H9 (cell line): ENCODE results near the gene WDPCP. TPM values are rescaled to one million over a fixed set of nuclear protein-coding genes. Genes with fewer than 3 reads are reported as not detected.

ENCODE experiments used
- DNase-seq: peaks from one replicate; pipeline ENCODE4 v3.0.0-alpha.2; 2017
- H2AFZ ChIP-seq: one replicate; pipeline ENCODE4 v1.6.1; 2013; ENCODE audit warnings: mild to moderate bottlenecking, low read length, control low read depth, moderate library complexity
- H2AK5ac ChIP-seq: 2 replicates; pipeline ENCODE4 v1.6.1; 2013; ENCODE audit warnings: low read length, control low read depth, mixed read lengths; ENCODE audit not compliant: insufficient read length
- H2BK120ac ChIP-seq: one replicate; pipeline ENCODE4 v1.6.1; 2013; ENCODE audit warnings: low read depth, mild to moderate bottlenecking, low read length, control low read depth, inconsistent platforms; ENCODE audit not compliant: poor library complexity, severe bottlenecking
- H2BK12ac ChIP-seq: 2 replicates; pipeline ENCODE4 v1.6.1; 2013; ENCODE audit warnings: low read length, control low read depth, mixed read lengths, low read depth; ENCODE audit not compliant: insufficient read length
- H2BK15ac ChIP-seq: 2 replicates; pipeline ENCODE4 v1.6.1; 2013; ENCODE audit warnings: low read depth, low read length, control low read depth
- H2BK20ac ChIP-seq: one replicate; pipeline ENCODE4 v1.6.1; 2013; ENCODE audit warnings: low read depth, mild to moderate bottlenecking, low read length, control low read depth, inconsistent platforms; ENCODE audit not compliant: poor library complexity, severe bottlenecking
- H2BK5ac ChIP-seq: 2 replicates; pipeline ENCODE4 v1.6.1; 2013; ENCODE audit warnings: low read length, control low read depth, mixed read lengths; ENCODE audit not compliant: insufficient read length
- H3K14ac ChIP-seq: 2 replicates; pipeline ENCODE4 v1.6.1; 2013; ENCODE audit warnings: low read length, control low read depth; ENCODE audit not compliant: insufficient read depth
- H3K18ac ChIP-seq: 2 replicates; pipeline ENCODE4 v1.6.1; 2013; ENCODE audit warnings: low read depth, mild to moderate bottlenecking, mixed read lengths, low read length, control low read depth; ENCODE audit not compliant: insufficient read length
- H3K23ac ChIP-seq: 2 replicates; pipeline ENCODE4 v1.6.1; 2013; ENCODE audit warnings: low read length, control low read depth, mixed read lengths, low read depth; ENCODE audit not compliant: insufficient read length
- H3K23me2 ChIP-seq: 2 replicates; pipeline ENCODE4 v1.6.1; 2013; ENCODE audit warnings: low read depth, mild to moderate bottlenecking, mixed read lengths, low read length, control low read depth; ENCODE audit not compliant: insufficient read length, poor library complexity, severe bottlenecking
- H3K27ac ChIP-seq: 2 replicates; pipeline ENCODE4 v1.5.1; 2013; ENCODE audit warnings: low read length, control low read depth, mixed read lengths, low read depth; ENCODE audit not compliant: insufficient read length
- H3K27me3 ChIP-seq: 2 replicates; pipeline ENCODE4 v1.6.1; 2013; ENCODE audit warnings: low read length, control low read depth, inconsistent platforms; ENCODE audit not compliant: insufficient read depth
- H3K4ac ChIP-seq: 2 replicates; pipeline ENCODE4 v1.6.1; 2013; ENCODE audit warnings: low read depth, mild to moderate bottlenecking, control low read depth, inconsistent platforms, low read length, moderate library complexity
- H3K4me1 ChIP-seq: 2 replicates; pipeline ENCODE4 v1.6.1; 2013; ENCODE audit warnings: low read length, control low read depth, inconsistent platforms; ENCODE audit not compliant: insufficient read depth
- H3K4me2 ChIP-seq: 2 replicates; pipeline ENCODE4 v1.6.1; 2013; ENCODE audit warnings: low read length, control low read depth, mixed read lengths; ENCODE audit not compliant: insufficient read length, insufficient read depth
- H3K56ac ChIP-seq: 2 replicates; pipeline ENCODE4 v1.6.1; 2013; ENCODE audit warnings: low read depth, mild to moderate bottlenecking, mixed read lengths, low read length, control low read depth; ENCODE audit not compliant: insufficient read length
- H3K79me1 ChIP-seq: 2 replicates; pipeline ENCODE4 v1.6.1; 2013; ENCODE audit warnings: low read depth, mild to moderate bottlenecking, moderate library complexity, low read length, control low read depth, inconsistent platforms; ENCODE audit not compliant: insufficient read depth, poor library complexity, severe bottlenecking
- H3K79me2 ChIP-seq: 2 replicates; pipeline ENCODE4 v1.6.1; 2013; ENCODE audit warnings: low read length, control low read depth, inconsistent platforms; ENCODE audit not compliant: insufficient read depth
- H3K9ac ChIP-seq: 2 replicates; pipeline ENCODE4 v1.6.1; 2013; ENCODE audit warnings: low read length, control low read depth, mixed read lengths; ENCODE audit not compliant: insufficient read length; ENCODE audit errors: extremely low read depth
- H3K9me3 ChIP-seq: one replicate; pipeline ENCODE4 v1.6.1; 2013; ENCODE audit warnings: low read depth, low read length, inconsistent platforms; ENCODE audit not compliant: control insufficient read depth
- H3T11ph ChIP-seq: one replicate; pipeline ENCODE4 v1.6.1; 2013; ENCODE audit warnings: mild to moderate bottlenecking, low read length, control low read depth, inconsistent platforms
- H4K20me1 ChIP-seq: one replicate; pipeline ENCODE4 v1.6.1; 2013; ENCODE audit not compliant: control insufficient read depth, insufficient read length, insufficient read depth
- H4K5ac ChIP-seq: 2 replicates; pipeline ENCODE4 v1.6.1; 2013; ENCODE audit warnings: low read depth, mild to moderate bottlenecking, mixed read lengths, low read length, control low read depth; ENCODE audit not compliant: insufficient read length
- H4K8ac ChIP-seq: replicated peaks from 2 replicates; pipeline ENCODE4 v1.6.1; 2013; ENCODE audit warnings: low read length, control low read depth, mixed read lengths, low read depth; ENCODE audit not compliant: insufficient read length
- H4K91ac ChIP-seq: 2 replicates; pipeline ENCODE4 v1.6.1; 2013; ENCODE audit warnings: low read depth, mild to moderate bottlenecking, moderate library complexity, mixed read lengths, low read length, control low read depth; ENCODE audit not compliant: insufficient read length
- H3K27ac Mint-ChIP-seq, 3 experiments: 2 replicates in 2 of 3; 3 replicates in 1 of 3; pipeline ENCODE4 v1.8.0; 2020 to 2021; ENCODE audit warnings: mixed read lengths in 3 of 3, mild to moderate bottlenecking in 1 of 3, moderate library complexity in 1 of 3
- H3K27me3 Mint-ChIP-seq: 2 replicates; pipeline ENCODE4 v1.8.0; 2021; ENCODE audit warnings: low read depth, mild to moderate bottlenecking, moderate library complexity, mixed read lengths
- H3K36me3 Mint-ChIP-seq, 3 experiments: 2 replicates in 2 of 3; 3 replicates in 1 of 3; pipeline ENCODE4 v1.8.0; 2020 to 2021; ENCODE audit warnings: low read depth in 3 of 3, mixed read lengths in 3 of 3; ENCODE audit not compliant: insufficient read depth in 1 of 3
- H3K4me1 Mint-ChIP-seq, 2 experiments: 2 replicates each; pipeline ENCODE4 v1.8.0; 2020; ENCODE audit warnings: mixed read lengths in 2 of 2
- H3K4me3 Mint-ChIP-seq, 2 experiments: 2 replicates in 1 of 2; 3 replicates in 1 of 2; pipeline ENCODE4 v1.8.0; 2020 to 2021; ENCODE audit warnings: mild to moderate bottlenecking in 2 of 2, mixed read lengths in 2 of 2, moderate library complexity in 1 of 2
- H3K9me3 Mint-ChIP-seq, 2 experiments: 2 replicates in 1 of 2; 3 replicates in 1 of 2; pipeline ENCODE4 v1.8.0; 2020; ENCODE audit warnings: mild to moderate bottlenecking in 2 of 2, mixed read lengths in 2 of 2, moderate library complexity in 1 of 2
- WGBS: extraction: QIAGEN DNeasy Blood & Tissue Kit; methylation state at CpG from one replicate; pipeline ENCODE4 v1.1.7; 2013; ENCODE audit warnings: missing lambda C conversion rate, low lambda C conversion rate, mixed read lengths; ENCODE audit not compliant: insufficient read length; ENCODE audit errors: extremely low coverage; 5-methylcytosine and 5-hydroxymethylcytosine counted together
- total RNA-seq: library from RNA; stranded (reverse); gene quantifications from 2 replicates; pipeline ENCODE4 v1.2.1, GENCODE V29; 2021
- TF ChIP-seq, protein P1 (sequence below): fragments of 200-600 bp; sonication (generic); conservative IDR thresholded peaks from 3 replicates; pipeline ENCODE4 v1.8.0; 2021; ENCODE audit warnings: antibody characterized with exemption, mild to moderate bottlenecking

Gene WDPCP
- total RNA-seq, 1 experiment from 2014 or later, result 22.4 TPM

DNA sequence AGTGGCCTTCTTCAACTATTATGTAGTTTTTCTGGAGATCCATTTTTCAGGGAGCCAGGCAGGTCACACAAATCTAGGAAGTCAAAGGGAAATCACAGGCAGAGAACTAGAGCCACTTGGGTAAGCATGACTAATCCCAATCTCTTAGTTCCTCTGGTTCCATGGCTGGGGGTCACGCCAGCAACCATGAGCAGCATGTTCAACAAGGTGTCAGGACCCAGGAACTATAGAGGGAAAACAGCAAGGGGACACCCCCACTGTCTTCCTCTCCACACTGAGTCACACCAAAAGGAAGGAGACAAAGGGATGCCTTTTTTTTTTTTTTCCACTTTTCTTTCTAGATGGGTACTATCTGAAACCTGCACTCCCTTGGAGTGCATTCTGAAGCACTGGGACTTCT lies 286.8 kb downstream of the WDPCP start:
- no peak overlapping the region for H3K14ac ChIP-seq
- H2AFZ ChIP-seq, result no peak overlapping the region
- Mint-ChIP-seq H3K4me3 (no peak overlapping the region), H3K27ac (no peak overlapping the region; a peak in 1 of 7 replicates), H3K27me3 (no peaks in the 10 kb centered on the region; the same call in 1 of the 2 replicates), H3K9me3 (peaks cover 65 to 70% of the 10 kb centered on the region in 2 experiments), H3K36me3 (peaks cover 55 to 90% (median 66%) of the 10 kb centered on the region in 3 experiments), H3K4me1 (no peaks in the 10 kb centered on the region)
- H3K9ac ChIP-seq, result no peak overlapping the region
- no peak overlapping the region for H3K27ac ChIP-seq
- H4K5ac ChIP-seq, result no peak overlapping the region
- WGBS, result no CpG with 5 or more reads among the region's 1 CpG
- no peak overlapping the region for H2BK120ac ChIP-seq
- no peak overlapping the region for H2AK5ac ChIP-seq
- DNase-seq, result no peak
- no peaks in the 10 kb centered on the region for H3K23me2 ChIP-seq
- H3K56ac ChIP-seq, result no peak overlapping the region
- peaks cover 36% of the 10 kb centered on the region for H3K9me3 ChIP-seq
- TF ChIP-seq, protein P1, sequence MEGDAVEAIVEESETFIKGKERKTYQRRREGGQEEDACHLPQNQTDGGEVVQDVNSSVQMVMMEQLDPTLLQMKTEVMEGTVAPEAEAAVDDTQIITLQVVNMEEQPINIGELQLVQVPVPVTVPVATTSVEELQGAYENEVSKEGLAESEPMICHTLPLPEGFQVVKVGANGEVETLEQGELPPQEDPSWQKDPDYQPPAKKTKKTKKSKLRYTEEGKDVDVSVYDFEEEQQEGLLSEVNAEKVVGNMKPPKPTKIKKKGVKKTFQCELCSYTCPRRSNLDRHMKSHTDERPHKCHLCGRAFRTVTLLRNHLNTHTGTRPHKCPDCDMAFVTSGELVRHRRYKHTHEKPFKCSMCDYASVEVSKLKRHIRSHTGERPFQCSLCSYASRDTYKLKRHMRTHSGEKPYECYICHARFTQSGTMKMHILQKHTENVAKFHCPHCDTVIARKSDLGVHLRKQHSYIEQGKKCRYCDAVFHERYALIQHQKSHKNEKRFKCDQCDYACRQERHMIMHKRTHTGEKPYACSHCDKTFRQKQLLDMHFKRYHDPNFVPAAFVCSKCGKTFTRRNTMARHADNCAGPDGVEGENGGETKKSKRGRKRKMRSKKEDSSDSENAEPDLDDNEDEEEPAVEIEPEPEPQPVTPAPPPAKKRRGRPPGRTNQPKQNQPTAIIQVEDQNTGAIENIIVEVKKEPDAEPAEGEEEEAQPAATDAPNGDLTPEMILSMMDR, result no peak
- no peaks in the 10 kb centered on the region for H3K79me2 ChIP-seq
- no peak overlapping the region for H3K4me2 ChIP-seq
- no peak overlapping the region for H2BK12ac ChIP-seq
- no peak overlapping the region for H3K23ac ChIP-seq
- H2BK20ac ChIP-seq, result no peak overlapping the region
- H3K79me1 ChIP-seq, result no peaks in the 10 kb centered on the region
- no peak overlapping the region for H2BK5ac ChIP-seq
- no peak overlapping the region for H2BK15ac ChIP-seq
- H4K20me1 ChIP-seq, result no peaks in the 10 kb centered on the region
- no peak overlapping the region for H4K91ac ChIP-seq
- no peak overlapping the region for H3T11ph ChIP-seq
- no peaks in the 10 kb centered on the region for H3K4me1 ChIP-seq
- H4K8ac ChIP-seq, result no peak overlapping the region
- no peak overlapping the region for H3K4ac ChIP-seq
- H3K27me3 ChIP-seq, result no peaks in the 10 kb centered on the region
- no peak overlapping the region for H3K18ac ChIP-seq
